ENCODE data around the gene PPP1R27.

Gene PPP1R27, protein sequence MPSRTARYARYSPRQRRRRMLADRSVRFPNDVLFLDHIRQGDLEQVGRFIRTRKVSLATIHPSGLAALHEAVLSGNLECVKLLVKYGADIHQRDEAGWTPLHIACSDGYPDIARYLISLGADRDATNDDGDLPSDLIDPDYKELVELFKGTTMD

GRCh38 chr17:81834831-81835267, at the start of gene PPP1R27:
Gene PPP1R27, minus strand, starts transcription at chr17:81835050. Its CDS starts 97 bp downstream, at chr17:81834953.
- Histone ChIP-seq H3K4me3 (ENCODE audit: low read length) (peak within 1 kb of the TSS; percentile 91), H3K27me3 (ENCODE audit: insufficient read depth, low read length) (no peaks in the 10 kb centered on the region), H3K4me1 (ENCODE audit: insufficient read depth, low read length) (no peaks in the 10 kb centered on the region), H3K36me3 (ENCODE audit: insufficient read depth, low read depth, low read length) (no peaks in the 10 kb centered on the region), H3K9ac (ENCODE audit: low read depth, low read length) (peak within 1 kb of the TSS; percentile 98), H3K27ac (ENCODE audit: low read length) (peak within 1 kb of the TSS; percentile 98), H3K9me3 (ENCODE audit: insufficient read depth, low read depth, low read length) (no peaks in the 10 kb centered on the region)

DNA sequence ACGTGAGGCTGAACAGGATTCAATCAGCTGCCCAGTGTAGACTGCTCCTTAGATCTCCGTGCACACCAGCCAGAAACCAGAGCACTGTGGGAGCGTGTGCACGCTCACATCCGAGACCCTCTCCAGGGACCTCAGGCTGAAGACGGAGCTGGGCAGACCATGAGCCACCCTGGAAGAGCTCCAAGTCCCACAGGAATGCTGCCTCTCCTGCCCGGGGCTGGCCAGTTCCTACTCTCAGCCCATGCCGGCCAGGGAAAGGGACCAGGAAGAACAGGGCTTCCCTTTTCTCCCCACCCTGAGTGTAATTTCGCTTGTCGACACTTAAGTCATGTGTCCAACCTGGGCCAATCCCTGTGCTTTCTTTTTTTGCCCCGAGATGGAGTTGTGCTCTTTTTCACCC, 49.7 kb upstream of the PPP1R27 start:
- Histone ChIP-seq H3K36me3 (ENCODE audit: insufficient read depth, low read depth, low read length) (peaks cover 86% of the 10 kb centered on the region), H3K27me3 (ENCODE audit: insufficient read depth, low read length) (no peaks in the 10 kb centered on the region), H3K9me3 (ENCODE audit: insufficient read depth, low read depth, low read length) (no peaks in the 10 kb centered on the region), H3K4me1 (ENCODE audit: insufficient read depth, low read length) (no peaks in the 10 kb centered on the region), H3K9ac (ENCODE audit: low read depth, low read length) (no peak overlapping the region), H3K4me3 (ENCODE audit: low read length) (no peak overlapping the region), H3K27ac (ENCODE audit: low read length) (no peak overlapping the region)

- Histone ChIP-seq H3K27ac (ENCODE audit: low read length) (no peak overlapping the region), H3K9me3 (ENCODE audit: insufficient read depth, low read depth, low read length) (no peaks in the 10 kb centered on the region), H3K4me1 (ENCODE audit: insufficient read depth, low read length) (no peaks in the 10 kb centered on the region), H3K9ac (ENCODE audit: low read depth, low read length) (no peak overlapping the region), H3K4me3 (ENCODE audit: low read length) (no peak overlapping the region), H3K36me3 (ENCODE audit: insufficient read depth, low read depth, low read length) (peaks cover 50% of the 10 kb centered on the region), H3K27me3 (ENCODE audit: insufficient read depth, low read length) (no peaks in the 10 kb centered on the region)
Observed at GRCh38 chr17:81879121-81879520, 44.3 kb upstream of the PPP1R27 start.

- Histone ChIP-seq H3K27me3 (ENCODE audit: insufficient read depth, low read length) (no peaks in the 10 kb centered on the region), H3K4me3 (ENCODE audit: low read length) (no peak overlapping the region), H3K4me1 (ENCODE audit: insufficient read depth, low read length) (no peaks in the 10 kb centered on the region), H3K36me3 (ENCODE audit: insufficient read depth, low read depth, low read length) (peaks cover 46% of the 10 kb centered on the region), H3K9ac (ENCODE audit: low read depth, low read length) (no peak overlapping the region), H3K9me3 (ENCODE audit: insufficient read depth, low read depth, low read length) (no peaks in the 10 kb centered on the region), H3K27ac (ENCODE audit: low read length) (no peak overlapping the region)
Observed at GRCh38 chr17:81878294-81878693, 43.4 kb upstream of the PPP1R27 start.

DNA sequence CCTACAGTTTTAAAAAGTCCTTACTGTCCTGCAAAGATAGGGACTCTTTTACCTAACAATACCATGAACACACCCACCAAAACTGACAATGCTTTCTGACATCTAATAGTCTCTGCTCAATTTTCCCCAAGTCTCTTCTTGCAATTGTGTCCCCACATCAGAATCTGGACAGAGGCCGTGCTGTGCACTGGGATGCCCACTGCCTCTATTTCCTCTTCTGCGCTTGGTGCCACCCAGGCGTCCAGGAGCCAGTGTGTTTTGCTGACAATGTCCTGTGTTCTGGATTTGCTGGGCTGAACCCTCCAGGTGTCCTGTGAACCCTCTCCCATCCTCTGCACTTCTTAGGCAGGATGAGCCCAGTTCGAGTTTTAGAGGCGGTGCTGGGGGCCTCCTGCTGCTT, 42.7 kb upstream of the PPP1R27 start:
- Histone ChIP-seq H3K36me3 (ENCODE audit: insufficient read depth, low read depth, low read length) (peaks cover 42% of the 10 kb centered on the region), H3K9me3 (ENCODE audit: insufficient read depth, low read depth, low read length) (no peaks in the 10 kb centered on the region), H3K27ac (ENCODE audit: low read length) (no peak overlapping the region), H3K4me3 (ENCODE audit: low read length) (no peak overlapping the region), H3K4me1 (ENCODE audit: insufficient read depth, low read length) (no peaks in the 10 kb centered on the region), H3K27me3 (ENCODE audit: insufficient read depth, low read length) (no peaks in the 10 kb centered on the region), H3K9ac (ENCODE audit: low read depth, low read length) (no peak overlapping the region)

DNA sequence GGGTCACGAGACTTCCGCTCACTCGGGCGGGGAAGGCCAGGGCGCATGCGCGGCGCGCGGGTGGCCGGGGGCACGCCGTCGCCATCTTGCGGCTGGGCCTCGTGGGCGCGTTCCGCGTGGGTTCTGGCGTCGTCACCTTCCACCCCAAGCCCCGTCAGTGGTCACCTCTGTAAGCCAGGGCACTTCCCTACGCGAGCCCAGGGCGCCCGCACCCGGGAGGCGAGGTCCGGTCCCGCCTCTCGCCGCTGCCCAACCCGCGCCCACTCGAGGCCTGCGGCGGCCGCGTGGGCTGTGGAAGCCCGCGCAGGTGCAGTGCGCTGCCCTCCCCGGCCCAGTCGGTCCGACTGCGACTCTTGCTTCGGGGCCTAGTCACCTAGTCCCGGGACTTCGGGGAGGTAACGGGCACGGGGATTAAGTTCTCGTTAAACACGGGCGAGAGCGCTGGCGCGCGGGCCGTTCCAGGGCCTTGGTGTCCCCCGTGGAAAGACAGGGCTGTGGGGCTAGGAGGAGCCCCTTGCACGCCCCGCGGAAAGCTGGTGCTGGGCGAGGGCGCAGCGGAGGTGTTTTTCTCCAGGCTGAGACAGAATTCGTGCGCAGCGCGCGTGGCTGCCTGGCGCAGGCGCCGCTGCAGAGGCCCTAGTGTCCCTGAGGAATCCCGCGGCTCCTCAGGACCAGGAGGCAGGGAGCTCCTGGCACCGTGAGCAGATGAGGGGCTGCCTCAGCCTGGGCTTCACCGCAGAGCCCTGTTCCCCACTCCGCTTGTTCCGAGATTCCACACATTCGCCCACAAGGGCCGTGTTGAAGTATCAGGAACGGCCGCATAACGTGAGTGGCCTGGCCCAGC, 36.8 kb upstream of the PPP1R27 start:
- peaks cover 6% of the 10 kb centered on the region; the same call in 1 of the 2 replicates for H3K36me3 ChIP-seq (ENCODE audit: insufficient read depth, low read depth, low read length)
- H3K4me1 ChIP-seq (ENCODE audit: insufficient read depth, low read length): no peaks in the 10 kb centered on the region
- H3K4me3 ChIP-seq (ENCODE audit: low read length): peak overlapping the region; percentile 91

DNA sequence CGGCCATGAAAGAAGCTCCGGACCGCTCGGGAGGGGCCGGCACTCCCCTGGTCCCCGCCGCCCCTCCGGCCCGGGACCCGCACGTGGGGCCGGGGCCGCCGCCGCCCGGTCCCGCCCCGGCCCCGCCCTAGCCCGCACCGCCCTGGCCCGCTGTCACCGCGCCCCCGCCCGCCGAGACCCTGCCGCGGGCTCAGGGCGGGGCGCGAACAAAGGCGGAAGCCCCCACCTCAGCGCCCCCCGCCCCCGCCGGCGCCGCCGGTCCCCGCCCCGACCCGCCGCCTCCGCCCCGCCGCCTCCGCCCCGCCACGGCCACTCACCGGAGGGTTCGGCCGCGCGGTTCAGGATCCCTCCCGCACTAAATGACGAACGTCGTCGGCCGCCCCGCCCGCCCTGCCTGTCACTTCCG, 36.1 kb upstream of the PPP1R27 start, which contains the start of gene ARHGDIA:
Gene ARHGDIA, minus strand, starts transcription at position 357 of the 406 bp plus-strand sequence. CDS start 1,407 bp downstream, outside the sequence.
- Histone ChIP-seq H3K4me3 (ENCODE audit: low read length) (peak within 1 kb of the TSS; percentile 91), H3K4me1 (ENCODE audit: insufficient read depth, low read length) (no peaks in the 10 kb centered on the region), H3K9ac (ENCODE audit: low read depth, low read length) (peak within 1 kb of the TSS; percentile 98), H3K9me3 (ENCODE audit: insufficient read depth, low read depth, low read length) (no peaks in the 10 kb centered on the region), H3K27me3 (ENCODE audit: insufficient read depth, low read length) (no peaks in the 10 kb centered on the region), H3K27ac (ENCODE audit: low read length) (peak within 1 kb of the TSS; percentile 76), H3K36me3 (ENCODE audit: insufficient read depth, low read depth, low read length) (peaks cover 7% of the 10 kb centered on the region; the same call in 1 of the 2 replicates)

More for the DNA sequence above, 36.8 kb upstream of the PPP1R27 start:
- Histone ChIP-seq H3K27ac (ENCODE audit: low read length) (peak overlapping the region; percentile 76), H3K27me3 (ENCODE audit: insufficient read depth, low read length) (no peaks in the 10 kb centered on the region), H3K9me3 (ENCODE audit: insufficient read depth, low read depth, low read length) (no peaks in the 10 kb centered on the region), H3K9ac (ENCODE audit: low read depth, low read length) (peak overlapping the region; percentile 98)

DNA sequence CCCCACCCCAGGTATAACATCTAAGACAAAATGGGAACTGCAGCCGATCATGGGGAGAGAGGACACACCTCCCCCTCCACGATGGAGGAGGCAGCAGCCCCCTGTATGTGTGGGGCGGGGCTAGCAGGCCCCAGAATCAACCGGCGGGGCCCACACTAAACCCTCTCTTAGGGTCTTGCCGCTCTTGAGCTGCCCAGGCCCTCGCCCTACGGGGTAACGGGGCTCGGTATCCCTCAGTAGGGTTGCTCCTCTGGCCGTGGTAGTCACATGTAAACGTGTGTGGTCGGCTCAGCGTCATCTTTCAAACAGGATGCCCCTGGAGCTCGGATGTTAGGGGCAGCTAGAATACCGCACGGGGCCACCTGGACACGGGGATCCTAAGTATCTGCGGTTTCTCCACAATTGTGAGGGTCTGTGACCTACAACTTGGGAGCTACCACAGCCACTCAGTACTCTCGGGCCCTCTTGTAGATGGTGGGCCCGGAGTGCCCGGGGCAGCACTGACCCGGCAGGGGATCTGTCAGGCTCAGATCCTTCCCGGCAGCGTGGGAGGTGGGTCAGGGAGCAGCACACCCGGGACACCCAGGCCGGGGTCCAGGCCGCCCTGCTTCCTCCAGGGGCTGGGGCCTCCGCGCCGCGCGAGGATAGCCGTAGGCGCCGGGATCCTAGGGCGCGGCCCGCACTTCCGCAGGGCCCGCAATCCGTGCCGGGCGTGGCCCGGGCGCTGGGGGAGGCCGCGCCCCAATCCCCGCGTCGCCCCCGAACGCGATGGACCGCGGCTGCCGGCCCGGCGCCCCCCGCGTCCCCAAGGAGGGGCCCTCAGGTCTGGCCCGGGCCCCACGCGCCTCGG, 35.5 kb upstream of the PPP1R27 start:
- no peaks in the 10 kb centered on the region for H3K27me3 ChIP-seq (ENCODE audit: insufficient read depth, low read length)
- H3K9ac ChIP-seq (ENCODE audit: low read depth, low read length): peak overlapping the region; percentile 81; the same call in 1 of the 2 replicates
- no peak overlapping the region for H3K27ac ChIP-seq (ENCODE audit: low read length)

DNA sequence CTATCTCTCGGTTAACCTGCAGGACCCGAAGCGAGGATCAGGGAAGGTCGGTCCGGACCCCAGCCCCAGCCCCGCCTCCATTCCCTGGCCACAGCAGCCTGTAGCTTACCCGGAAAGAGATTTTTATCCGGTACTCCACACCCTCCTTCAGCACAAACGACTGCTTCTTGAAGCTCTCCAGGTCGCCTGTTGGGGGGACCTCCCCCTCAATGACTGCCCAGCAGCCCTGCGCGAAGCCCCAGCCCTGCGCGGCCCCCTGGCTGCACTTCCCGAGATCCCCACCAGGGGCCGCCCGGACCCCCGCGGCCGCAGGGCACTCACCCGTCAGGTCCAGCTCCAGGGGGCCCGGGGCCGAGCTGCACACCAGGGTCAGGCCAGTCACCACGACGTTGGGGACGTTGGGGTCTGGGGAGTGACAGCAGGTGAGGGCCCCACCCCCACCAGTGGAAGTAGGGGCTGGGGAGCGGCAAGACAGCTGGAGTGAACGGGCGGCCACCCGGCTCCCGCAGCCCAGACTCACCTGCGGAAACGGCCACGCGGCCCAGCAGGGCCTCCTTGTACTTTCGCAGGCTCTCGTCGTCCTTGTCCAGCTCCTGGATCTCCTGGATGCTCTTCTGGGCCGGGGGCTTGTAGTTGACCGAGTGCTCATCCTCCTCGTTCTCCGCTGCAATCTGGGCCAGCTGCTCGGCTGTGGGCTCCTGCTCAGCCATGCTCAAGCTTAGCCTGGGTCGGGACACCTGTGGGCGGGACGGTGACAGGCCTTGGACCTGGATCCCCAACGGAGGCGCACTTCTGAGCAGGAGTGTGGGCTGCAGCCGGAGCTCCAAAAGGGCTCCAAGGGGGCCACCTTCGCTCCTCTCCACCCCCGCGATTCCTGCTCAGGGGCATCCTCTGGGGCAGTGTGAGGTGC, 34.6 kb upstream of the PPP1R27 start:
- Histone ChIP-seq H3K4me1 (ENCODE audit: insufficient read depth, low read length) (no peaks in the 10 kb centered on the region), H3K36me3 (ENCODE audit: insufficient read depth, low read depth, low read length) (peaks cover 17% of the 10 kb centered on the region; the same call in 1 of the 2 replicates), H3K27ac (ENCODE audit: low read length) (no peak overlapping the region), H3K9me3 (ENCODE audit: insufficient read depth, low read depth, low read length) (no peaks in the 10 kb centered on the region), H3K9ac (ENCODE audit: low read depth, low read length) (peak overlapping the region; percentile 81), H3K4me3 (ENCODE audit: low read length) (peak overlapping the region; percentile 89), H3K27me3 (ENCODE audit: insufficient read depth, low read length) (no peaks in the 10 kb centered on the region)

More for the DNA sequence above, 35.5 kb upstream of the PPP1R27 start:
- no peaks in the 10 kb centered on the region for H3K4me1 ChIP-seq (ENCODE audit: insufficient read depth, low read length)
- peak overlapping the region; percentile 89 for H3K4me3 ChIP-seq (ENCODE audit: low read length)
- H3K9me3 ChIP-seq (ENCODE audit: insufficient read depth, low read depth, low read length): no peaks in the 10 kb centered on the region
- H3K36me3 ChIP-seq (ENCODE audit: insufficient read depth, low read depth, low read length): peaks cover 14% of the 10 kb centered on the region; the same call in 1 of the 2 replicates

- Histone ChIP-seq H3K4me3 (ENCODE audit: low read length) (no peak overlapping the region), H3K27me3 (ENCODE audit: insufficient read depth, low read length) (no peaks in the 10 kb centered on the region), H3K9me3 (ENCODE audit: insufficient read depth, low read depth, low read length) (no peaks in the 10 kb centered on the region), H3K9ac (ENCODE audit: low read depth, low read length) (no peak overlapping the region), H3K27ac (ENCODE audit: low read length) (no peak overlapping the region), H3K4me1 (ENCODE audit: insufficient read depth, low read length) (no peaks in the 10 kb centered on the region), H3K36me3 (ENCODE audit: insufficient read depth, low read depth, low read length) (peaks cover 24% of the 10 kb centered on the region)
Observed at GRCh38 chr17:81868674-81869220, 33.9 kb upstream of the PPP1R27 start.
